IPS-11a (cell line): ENCODE data around the gene TDRD9.

Experiments used
- H3K4me3 ChIP-seq: one replicate; pipeline ENCODE4 v1.5.1; 2013; ENCODE audit warnings: low read depth, low read length, control low read depth

TDRD9 gene

DNA sequence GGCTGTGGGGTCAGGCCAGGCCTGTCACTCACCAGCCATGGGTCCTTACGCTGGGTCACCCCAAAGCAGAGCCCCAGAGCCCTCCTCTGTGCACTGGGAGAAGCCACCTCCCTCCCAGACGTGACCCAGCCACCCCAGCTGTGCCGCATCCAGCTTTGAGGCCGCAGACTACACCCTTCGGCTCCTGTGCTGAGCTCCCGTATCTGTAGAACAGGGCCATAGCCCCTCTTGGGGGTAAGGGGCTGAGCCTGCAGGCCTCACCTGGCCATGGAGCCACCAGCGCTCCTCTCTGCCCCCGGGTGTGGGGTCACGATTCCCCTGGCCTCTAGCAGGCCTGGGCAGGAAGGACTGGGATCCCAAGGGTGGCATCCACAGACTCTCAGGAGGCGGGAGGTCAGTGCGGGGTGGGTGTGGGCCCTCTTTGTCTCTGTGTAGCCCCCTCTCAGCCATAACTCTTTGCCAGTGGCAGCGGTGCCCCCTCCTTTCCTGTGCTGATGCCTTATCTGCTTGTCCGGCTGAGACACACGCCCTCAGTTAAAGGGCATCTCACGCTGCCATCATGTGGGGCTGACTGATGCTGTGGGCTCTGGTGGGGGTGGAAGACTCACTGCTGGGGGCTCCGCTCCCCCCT, 173.5 kb downstream of the TDRD9 start:
- no peak overlapping the region for H3K4me3 ChIP-seq
